Stimulated activated CD8-positive, alpha-beta memory T cell treated with anti-CD3 and anti-CD28 coated beads, Interleukin-12 subunit alpha, Interleukin-12 subunit beta, amount 100 ng/mL, for 1 hour (primary cell): ENCODE data around the gene PPME1.
A peak's percentile ranks its signal among the peaks of the same experiment; 100 is the strongest.
"Not testable (repeated sequence)": the region's sequence is repeated elsewhere in the genome, so short reads cannot be mapped to it uniquely, and the experiment has no call there.

ENCODE experiments used
- DNase-seq: peaks from one replicate; pipeline ENCODE4 v3.0.0-alpha.2; 2020; ENCODE audit warnings: low read depth

Gene PPME1, protein sequence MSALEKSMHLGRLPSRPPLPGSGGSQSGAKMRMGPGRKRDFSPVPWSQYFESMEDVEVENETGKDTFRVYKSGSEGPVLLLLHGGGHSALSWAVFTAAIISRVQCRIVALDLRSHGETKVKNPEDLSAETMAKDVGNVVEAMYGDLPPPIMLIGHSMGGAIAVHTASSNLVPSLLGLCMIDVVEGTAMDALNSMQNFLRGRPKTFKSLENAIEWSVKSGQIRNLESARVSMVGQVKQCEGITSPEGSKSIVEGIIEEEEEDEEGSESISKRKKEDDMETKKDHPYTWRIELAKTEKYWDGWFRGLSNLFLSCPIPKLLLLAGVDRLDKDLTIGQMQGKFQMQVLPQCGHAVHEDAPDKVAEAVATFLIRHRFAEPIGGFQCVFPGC

DNA sequence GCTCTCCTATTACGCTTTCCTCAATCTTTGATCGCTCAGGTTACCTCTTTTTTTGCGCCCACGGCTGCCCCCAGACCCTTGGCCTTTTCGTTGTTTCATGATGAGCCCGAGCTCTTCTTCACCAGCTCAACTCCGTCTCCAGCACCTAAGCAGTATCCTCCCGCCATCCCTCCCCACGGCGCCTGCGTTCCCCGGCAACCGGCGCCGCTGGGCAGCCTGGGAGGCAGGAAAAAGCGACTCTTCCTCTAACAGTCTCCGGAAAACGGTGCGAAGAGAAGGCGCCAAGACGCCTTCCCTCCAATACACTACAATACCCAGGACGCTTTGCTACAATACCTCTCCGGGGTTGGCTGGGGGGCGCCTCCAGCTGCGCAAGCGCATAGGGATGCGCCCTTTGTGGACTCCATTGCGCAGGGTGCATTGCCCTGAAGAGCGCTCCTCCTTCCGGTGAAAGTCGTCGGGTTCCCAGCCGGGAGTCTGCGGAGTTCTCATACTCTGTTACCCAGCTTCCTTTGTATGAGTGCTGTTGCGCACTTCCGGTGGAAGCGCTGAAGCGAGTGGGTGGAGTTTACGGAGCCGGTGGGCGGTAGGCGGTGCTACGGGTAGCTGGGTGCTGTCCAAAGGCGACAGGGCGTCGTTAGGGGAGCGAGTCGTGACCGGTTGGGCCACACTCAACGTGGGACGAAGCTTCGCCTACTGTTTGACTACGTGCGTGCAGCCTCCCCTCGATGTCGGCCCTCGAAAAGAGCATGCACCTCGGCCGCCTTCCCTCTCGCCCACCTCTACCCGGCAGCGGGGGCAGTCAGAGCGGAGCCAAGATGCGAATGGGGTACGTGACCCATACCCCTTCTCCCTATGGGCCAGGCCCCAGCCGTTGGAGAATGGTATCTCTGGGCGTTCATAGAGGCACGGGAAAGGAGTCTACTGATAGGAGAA is at the start of gene PPME1, which contains the start of gene C2CD3:
TSS of gene PPME1 (plus strand) at position 596 of the 936 bp plus-strand sequence. CDS start at position 729, 133 bp downstream.
TSS of gene C2CD3 (minus strand) at position 309 of the 936 bp plus-strand sequence. CDS start at position 99, 210 bp downstream.
- DNase-seq: peak; percentile 95

DNA sequence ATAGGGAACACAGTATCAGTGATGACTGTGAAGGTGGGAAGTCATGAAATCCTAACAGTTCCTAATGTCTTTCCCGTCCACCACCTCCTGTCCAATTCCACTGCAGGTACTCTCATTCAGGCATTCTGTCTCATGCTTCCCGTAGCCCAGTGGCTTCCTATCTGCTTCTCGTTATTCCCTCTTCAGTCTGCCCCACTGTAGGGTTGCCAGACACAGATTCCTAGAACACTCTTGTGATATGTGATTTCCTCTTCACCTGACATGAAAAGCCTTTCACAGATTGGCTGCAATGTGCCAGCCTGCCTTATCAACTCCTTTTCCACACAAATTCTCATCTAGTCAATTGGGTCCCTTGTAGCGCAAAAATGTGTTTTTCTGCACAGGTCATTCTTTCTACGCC is 49.3 kb upstream of the PPME1 start:
- no peak for DNase-seq

DNA sequence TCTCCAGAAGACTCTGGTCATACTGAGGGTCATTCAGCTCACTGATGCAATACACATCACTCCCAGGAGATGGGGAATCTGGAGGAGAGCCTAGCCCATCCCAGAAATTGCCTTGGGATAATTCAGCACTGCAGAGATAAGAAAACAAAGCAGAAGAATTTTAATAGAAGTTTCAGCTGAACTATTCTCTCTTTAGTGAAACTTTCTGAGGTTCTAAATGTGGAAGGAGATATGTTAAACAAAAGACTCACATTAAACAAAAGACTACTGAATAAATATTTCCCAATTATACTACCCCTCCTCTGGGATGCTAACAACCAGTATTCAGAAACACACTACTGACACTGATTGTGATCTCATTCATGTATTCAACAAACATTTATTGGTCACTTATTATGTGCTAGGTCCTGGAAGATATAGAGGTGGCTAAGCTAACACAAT is 48.1 kb upstream of the PPME1 start:
- DNase-seq: no peak

DNA sequence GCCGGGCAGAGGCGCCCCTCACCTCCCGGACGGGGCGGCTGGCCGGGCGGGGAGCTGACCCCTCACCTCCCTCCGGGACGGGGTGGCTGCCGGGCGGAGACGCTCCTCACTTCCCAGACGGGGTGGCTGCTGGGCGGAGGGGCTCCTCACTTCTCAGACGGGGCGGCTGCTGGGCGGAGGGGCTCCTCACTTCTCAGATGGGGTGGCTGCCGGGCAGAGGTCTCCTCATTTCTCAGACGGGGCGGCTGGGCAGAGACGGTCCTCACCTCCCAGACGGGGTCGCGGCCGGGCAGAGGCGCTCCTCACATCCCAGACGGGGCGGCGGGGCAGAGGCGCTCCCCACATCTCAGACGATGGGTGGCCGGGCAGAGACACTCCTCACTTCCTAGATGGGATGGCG is 42.0 kb upstream of the PPME1 start:
- not testable (repeated sequence) for DNase-seq

DNA sequence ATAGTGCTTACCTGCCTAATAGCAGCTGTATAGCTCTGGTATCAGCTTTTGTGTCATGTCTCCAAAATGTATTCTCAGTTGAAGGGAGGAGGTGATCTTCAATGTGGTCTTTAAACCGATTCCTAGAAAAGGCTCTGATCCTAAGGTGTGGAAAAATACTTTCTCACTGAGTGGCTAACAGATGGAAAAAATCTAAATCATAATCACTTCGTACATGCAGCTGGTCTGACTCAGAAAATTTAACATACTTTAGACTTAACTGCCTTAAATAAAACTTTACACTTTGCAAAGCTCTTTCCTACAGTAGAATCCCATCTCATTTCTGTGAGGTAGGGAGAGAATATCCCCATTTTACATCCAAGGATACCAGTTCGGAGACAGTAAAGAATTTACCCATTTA is 38.3 kb upstream of the PPME1 start:
- DNase-seq: no peak

DNA sequence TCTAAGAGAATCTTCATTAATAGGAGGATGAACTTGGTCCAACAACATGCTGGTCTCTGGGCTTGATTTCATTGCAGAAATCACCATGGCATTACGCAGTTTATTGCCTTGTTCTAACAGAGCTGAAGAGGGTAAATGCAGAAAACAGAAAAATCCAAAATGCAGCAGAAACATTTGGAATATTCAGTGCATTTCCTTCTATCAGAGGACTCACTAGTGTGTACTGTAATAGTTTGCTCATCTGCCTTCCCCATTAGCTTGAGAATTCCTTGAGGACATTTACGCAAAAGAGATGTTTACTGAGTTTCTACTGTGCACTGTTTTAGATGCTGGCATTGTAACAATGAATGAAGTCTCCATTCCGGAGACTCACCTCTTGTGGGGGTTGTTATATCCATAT is 37.7 kb upstream of the PPME1 start:
- no peak for DNase-seq

DNA sequence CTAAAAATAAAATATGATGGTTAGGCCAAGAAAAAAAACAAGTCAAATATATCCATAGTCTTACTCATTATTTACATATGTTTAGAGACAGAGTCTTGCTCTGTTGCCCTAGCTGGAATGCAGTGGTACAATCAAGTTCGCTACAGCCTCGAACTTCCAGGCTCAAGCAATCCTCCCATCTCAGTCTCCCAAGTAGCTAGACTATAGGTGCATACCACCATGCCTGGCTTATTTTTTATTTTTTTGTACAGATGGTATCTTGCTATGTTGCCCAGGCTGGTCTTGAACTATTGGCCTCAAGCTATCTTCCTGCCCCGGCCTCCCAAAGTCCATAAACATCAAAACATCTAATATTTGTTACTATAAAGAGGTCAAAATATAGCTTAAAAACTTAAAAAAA is 36.4 kb upstream of the PPME1 start:
- DNase-seq: no peak

DNA sequence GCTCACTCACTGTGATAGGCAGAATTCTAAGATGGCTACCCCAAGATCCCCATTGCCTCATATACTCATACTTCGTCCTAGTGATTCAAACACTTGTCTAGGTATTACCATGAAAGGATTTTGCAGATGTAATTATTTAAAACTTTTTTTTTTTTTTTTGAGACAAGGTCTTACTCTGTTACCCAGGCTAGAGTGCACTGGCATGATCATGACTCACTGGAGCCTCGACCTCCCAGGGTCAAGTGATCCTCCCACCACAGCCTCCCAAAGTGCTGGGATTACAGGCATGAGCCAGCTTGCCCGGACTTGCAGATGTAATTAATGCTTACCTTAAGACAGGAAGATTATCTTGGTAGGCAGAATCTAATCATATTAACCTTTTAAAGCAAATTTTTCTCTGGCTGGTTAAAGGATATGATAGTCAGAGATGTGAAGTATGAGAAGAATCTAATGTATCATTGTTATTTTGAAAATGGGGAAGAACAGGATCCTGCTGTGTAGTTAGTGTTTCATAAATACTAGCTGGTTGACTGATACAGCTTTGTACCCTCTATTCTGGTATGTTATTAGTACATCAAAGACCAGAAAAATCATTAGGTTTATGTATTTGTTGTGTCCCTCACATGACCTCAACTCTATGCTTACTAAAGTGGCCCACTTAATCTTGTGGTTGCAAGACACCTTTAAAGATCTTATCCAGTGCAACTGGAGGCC is 35.8 kb upstream of the PPME1 start:
- DNase-seq: no peak

DNA sequence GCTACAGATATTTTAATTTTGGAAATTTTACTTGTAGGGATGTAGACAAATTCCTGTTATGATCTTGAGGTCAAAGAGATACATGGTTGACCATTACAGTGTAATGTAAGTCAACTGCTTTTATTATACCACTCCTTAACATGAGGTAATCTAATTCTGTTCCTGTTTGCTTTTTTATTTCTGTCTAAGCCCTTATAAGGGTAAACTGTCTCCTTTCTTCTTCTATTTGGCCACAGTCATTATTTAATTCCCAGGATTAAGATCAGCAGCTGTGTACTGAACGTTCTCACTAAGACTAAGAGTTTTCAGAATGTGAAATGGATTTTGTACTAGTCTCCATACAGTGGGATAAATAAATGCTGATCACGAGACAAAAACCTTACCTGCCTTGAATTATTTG is 33.1 kb upstream of the PPME1 start:
- DNase-seq: no peak

DNA sequence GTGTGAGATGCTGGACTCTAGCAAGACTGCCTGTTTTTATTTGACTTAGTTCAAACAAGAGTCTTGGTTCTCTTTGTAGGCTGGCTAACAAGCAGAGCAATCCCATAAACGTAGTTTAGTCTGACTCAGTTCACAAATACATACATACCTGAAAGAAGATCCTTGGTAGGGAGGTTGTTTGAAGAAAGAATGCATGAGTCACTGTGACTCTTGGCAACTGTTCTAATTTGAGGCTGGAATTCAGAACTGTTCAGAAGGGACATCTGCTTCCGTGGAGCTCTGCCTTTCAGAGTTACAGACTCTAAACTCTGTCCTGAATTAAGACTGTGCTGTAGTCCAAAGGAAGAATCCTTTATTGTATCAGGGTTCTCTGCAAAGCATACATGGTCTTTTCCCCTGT is 32.5 kb upstream of the PPME1 start:
- no peak for DNase-seq

DNA sequence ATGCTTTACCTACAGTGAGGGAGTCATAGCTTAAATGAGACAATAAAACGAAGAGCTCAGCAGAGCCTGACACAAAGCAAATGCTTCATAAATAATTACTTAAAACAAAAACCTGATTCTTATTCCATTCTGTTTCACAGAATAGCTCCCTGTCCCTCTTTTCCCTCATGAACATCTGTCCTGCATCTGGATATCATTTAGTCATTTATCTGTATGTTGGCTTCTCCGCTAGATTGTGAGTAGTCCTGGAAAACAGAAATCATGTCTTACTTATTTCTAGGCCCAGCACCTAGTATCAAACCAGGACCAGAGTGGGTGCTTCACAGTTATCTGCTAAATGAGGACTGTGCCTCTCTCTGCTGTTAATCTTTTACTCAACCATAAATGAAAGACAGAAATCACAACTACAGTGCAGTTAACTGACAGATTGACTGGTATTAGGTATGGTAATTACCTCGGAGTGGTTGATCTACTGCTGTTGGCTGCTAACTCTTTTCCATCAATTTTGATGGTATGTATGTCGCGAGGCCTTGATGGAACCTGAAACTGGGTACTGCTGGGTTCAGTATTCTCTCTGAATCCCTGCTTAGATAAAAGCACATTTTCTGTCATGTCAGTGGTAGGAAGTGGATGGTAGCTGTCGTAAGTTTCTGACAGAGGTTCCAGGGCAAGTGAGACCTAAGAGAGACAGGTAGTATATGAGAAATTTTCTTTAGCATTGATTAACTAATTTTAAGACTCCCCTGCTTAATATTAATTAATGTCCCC is 31.8 kb upstream of the PPME1 start:
- no peak for DNase-seq

DNA sequence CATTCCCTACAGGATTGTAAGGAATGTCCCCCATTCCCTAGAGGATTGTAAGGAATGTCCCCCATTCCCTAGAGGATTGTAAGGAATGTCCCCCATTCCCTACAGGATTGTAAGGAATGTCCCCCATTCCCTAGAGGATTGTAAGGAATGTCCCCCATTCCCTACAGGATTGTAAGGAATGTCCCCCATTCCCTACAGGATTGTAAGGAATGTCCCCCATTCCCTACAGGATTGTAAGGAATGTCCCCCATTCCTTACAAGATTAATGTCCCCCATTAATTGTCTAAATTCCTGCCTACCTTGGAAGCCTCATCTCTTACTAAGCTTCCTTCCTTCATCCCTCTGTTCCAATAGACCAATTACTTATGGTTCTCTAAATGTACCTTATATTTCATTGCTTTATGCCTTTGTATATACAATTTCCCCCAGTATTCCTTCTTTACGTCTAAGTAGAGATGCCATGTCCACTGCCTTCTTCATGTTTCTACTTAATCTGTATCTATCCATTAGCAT is 31.1 kb upstream of the PPME1 start:
- DNase-seq: not testable (repeated sequence)

DNA sequence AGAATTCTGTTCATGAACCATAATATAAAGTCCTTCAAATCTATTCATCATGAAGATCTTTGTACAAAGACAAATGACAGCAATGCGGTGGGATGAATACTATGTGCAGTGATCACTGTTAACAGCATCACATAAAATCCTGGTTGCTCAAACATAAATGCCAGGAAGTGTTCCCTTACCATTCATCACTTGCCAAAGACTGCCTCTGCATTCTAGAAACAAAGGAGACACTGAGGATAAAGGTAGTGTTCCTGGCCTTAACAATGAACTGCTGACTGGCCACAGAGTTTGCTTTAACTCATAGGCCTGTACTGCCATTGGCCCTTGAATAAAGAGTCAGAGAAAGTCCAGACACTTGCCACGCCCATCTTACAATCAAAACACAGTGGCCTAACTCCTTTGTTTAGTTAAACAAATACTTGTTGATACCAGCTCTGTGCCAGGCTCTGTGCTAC is 29.8 kb upstream of the PPME1 start:
- no peak for DNase-seq

DNA sequence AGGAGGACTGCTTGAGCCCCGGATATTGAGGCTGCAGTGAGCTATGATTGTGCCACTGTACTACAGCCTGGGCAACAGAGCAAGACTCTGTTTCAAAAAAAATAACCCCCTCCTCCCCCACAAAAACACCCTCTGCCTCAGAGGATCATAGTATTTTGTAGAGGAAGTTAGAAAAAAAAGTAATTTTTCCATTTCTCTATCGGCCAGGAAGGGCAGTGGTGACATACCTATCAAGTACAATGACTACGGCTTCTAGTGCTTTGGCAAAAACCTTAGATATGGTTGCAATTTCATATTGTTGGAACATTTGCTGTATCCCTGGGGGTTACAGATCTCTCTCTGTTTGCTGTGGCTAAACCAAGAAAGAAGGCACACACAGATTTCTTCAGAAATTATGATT is 29.2 kb upstream of the PPME1 start:
- no peak for DNase-seq

DNA sequence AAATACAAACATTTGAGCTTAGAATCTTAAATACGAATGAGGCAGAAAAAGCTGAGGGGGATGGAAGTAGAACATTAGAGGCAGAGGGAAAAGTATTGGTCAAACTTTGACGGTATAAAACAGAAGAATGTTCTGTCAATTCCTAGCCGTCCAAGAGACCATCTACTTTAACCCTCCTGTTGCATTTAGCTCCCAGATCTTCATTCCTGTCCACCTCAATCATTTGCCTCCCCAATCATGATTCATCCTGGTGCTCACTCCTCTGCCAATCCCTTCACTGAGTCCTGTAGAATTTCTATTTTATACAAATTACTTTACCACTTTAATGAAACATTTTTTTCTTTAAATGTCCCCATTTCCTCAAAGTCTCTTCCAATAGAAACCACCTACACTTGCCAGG is 28.5 kb upstream of the PPME1 start:
- DNase-seq: no peak

DNA sequence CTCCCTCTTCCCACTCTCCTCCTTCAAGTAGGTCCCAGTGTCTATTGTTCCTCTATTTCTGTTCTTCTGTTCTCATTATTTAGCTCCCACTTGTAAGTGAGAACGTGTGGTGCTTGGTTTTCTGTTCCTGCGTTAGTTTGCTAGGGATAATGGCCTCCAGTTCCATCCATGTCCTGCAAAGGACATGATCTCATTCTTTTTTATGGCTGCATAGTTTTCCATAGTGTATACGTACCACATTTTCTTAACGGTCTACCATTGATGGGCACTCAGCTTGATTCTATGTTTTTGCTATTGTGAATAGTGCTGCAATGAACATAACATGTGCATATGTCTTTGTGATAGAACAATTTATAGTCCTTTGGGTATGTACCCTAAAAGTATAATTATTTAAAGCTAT is 26.5 kb upstream of the PPME1 start:
- DNase-seq: no peak

DNA sequence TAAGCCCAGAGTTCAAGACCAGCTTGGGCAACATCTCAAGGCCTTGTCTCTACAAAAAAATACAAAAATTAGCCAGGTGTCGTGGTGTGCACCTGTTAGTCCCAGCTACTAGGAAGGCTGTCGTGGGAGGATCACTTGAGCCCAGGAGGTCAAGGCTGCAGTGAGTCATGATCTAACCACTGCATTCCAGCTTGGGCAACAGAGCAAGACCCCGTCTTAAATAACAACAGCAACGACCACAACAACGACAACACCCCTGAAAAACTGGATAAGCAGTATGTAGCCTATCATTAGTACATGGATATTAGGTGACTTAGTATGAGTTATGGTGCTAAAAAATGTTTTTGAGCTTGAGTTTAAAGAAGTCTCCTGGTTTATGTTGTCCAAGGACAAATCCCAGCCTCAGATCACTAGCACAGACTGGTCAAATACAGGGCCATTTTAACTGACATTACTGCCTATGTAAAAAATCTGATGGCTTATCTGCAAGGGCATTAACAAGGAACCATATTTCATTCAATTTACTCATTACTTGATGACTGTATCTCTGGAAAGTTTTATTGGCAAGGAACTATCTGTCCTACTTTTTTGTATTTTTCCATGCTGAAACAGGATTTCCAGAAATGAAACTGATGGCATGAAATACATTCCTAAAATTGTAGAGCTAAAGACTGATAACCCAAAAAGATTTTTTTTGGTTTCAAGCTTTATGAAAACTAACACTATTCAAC is 23.7 kb upstream of the PPME1 start:
- DNase-seq: no peak

DNA sequence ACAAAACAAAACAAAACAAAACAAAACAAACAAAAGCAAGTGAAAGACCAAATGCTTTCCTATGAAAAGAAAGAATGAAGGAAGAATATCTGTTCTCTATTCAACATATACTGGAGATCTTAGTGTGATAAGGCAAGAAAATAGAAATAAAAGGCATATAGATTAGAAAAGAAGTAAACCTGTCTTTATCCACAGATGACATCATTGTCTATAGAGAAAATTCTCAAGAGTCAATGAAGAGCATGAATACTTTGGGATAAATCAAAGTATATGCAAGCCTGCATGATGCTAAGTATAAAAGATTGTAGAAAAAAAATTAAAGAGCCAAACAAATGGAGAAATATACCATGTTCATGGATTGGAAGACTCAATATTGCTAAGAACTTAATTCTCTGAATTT is 17.9 kb upstream of the PPME1 start:
- no peak for DNase-seq

DNA sequence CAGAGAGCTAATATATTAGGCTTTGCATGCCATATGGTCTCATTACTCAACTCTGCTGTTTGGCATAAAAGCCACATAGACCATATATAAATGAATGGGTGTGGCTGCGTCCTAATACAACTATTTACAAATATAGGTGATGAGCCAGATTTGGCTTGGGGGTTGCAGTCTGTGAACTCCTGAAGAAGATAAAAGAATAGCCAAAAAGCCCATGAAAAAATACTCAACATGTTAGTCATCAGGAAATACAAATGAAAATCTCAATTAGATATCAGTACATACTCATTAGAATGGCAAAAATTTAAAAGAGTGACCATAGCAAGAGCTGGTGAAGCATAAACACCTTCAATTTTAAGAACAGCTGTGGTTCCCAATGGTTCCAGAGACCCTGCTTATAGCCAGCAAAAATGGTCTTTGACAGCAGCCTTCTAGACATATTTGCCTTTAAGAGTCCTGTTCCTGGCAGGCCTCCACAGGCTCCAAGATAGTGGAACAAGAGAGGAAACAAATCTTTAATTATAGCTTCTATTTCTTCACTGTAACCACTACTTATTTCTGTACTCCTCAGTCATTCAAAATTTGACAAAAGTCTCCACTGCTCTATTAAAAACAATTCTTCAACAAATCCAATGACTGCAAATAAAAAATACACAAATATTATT is 16.3 kb upstream of the PPME1 start:
- DNase-seq: no peak

DNA sequence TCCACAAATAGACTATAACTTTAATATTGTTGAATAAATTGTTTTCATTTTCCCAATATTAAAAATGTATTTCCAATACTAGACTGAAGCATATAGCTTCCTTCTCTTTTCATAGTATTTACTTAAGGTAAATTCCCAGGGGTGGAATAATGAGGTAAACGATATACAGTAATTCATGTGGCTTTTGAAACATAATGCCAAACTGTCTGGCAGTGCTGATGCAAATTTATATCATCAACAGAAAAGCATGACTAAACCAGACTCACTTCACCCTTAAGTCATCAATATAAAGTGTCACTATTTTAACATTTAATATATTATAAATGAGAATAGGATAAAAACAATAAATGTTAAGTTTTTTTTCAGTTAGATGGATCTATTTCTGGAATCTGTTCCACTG is 13.9 kb upstream of the PPME1 start:
- DNase-seq: no peak
